Measurements from ENCODE around the gene MANSC1.
"Not testable (repeated sequence)": the region's sequence is repeated elsewhere in the genome, so short reads cannot be mapped to it uniquely, and the experiment has no call there.

MANSC1 gene

DNA sequence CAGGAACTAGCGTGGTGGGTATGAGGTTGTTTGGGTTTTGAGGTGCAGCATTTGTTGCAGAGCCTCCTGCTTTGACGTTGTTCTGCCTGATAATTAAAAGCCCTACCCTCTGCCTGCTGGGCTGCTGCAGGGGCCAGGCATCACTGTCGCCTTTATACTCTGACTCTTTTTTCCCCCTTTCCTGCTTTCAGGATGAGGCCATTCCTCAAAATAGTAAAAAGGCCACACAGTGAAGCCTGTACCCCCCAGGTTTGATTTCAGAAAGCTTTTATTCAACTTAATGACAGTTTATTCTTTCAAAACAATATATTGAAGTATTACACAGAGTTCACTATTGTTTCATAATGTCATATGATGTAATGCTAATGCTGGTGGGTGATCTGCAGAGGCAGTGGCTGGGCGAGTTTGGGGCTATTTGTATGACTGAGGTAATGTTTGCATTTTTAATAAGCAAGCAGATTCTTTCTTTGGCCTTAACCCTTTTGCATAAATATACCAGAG, 15.9 kb upstream of the MANSC1 start:
- DNase-seq (ENCODE audit: low read depth in 2 of 2, low spot score in 1 of 2) = no peak

DNA sequence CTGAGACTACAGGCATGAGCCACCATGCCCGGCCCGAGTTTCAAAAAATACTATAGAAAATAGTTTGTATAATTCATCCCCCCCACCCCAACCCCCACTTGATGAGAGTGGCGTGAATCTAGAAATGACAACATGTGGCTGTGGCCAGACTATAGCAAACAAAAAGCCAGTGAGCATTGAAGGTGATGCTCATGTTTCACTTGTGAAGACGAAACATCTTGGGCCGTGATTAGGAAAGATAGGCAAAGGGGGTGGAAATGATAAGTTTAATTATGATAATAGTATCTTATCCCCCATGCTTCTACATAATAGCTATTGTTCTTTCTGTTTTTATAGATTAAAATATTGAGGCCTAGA, 15.4 kb upstream of the MANSC1 start:
- no peak for DNase-seq (ENCODE audit: low read depth in 2 of 2, low spot score in 1 of 2)

DNA sequence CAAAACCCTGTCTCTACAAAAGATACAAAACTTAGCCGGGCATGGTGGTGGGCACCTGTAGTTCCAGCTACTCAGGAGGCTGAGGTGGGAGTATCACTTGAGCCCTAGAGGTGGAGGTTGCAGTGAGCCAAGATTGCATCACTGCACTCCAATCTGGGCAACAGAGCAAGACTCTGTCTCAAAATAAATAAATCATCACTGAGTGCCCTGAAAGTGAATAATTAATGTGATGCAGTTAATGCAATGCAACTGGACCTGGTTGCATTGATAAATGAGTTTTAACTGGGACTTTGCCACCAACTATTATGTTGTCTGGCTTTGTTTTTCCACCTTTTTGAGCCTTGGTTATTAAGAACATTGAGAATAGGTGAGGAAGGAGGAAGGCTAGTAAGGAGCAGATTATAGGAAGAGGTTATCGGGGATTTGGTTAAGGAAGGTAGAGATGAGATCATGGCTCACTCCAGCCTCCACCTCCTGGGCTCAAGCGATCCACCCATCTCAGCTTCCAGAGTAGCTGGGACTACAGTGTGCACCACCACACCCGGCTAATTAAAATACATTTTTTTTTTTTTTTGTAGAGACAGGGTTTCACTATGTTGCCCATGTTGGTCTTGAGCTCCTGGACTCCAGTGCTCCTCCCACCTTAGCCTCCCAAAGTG, 14.9 kb upstream of the MANSC1 start:
- DNase-seq (ENCODE audit: low read depth in 2 of 2, low spot score in 1 of 2) = no peak

DNA sequence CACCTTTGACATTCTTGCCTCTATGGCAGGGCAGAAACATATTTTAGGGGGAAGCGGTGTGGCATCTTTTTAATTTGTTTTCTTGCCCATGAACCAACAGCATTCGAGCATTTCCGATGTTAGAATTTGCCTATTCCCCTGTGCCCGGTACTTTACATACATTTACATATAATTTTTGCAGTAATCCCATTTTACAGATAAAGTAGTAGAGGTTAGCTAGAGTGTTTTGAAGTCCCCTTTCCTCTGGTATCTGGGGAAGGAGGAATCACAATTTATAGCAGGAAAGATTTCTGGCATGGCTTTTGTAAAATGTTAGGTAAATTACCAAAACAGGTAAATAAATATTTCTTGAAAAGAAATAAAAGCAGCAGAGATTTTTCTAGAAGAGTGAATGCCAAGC, 8.5 kb upstream of the MANSC1 start:
- no peak for DNase-seq (ENCODE audit: low read depth in 2 of 2, low spot score in 1 of 2)

- DNase-seq (ENCODE audit: low read depth in 2 of 2, low spot score in 1 of 2) = no peak
Observed at GRCh38 chr12:12357719-12358461, 7.8 kb upstream of the MANSC1 start.

DNA sequence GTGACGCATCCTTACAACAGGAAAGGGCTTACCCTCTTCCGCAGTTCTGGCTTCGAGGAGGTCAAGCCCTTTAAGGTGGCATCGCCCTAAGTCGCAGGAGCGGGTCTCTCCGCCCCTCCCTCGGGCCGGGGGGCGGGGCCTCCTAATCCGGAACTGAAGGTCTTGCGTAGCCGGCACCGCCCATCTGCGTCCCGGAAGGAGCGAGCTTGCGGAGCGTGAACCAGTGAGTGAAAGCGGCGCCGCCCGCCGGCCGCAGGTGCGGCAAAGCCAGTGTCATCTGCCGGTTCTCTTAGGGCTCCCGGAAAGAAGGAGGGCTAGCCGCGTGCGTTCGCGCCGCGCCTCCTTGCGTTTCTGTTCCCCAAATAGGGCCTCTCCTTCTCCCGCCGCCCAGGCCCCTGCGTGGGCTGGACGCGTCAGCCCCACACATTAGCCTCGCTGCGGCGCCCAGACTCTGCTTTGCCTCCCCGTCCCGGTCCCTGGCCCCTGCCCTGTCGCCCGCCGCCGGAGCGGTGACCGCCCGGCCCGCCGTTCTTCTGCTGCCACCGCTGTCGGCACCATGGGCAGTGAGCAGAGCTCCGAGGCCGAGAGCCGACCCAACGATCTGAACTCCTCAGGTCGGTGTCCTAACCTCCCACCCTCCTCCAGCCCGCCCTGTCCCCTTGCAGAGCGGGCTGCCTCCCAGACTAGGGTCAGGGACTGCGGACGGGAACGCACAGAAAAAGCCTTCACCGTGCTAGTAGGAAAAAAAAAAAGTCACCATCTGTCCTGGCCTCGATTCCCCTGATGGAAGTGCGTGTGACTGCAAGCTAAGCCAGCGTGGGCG, 7.1 kb upstream of the MANSC1 start, which contains the start of gene BORCS5:
Gene BORCS5 (plus strand): TSS at position 183 of the 823 bp plus-strand sequence. CDS start 374 bp downstream, at position 557.
- DNase-seq (ENCODE audit: low read depth in 2 of 2, low spot score in 1 of 2) = peak; percentile 92 to 95

- no peak for DNase-seq (ENCODE audit: low read depth in 2 of 2, low spot score in 1 of 2)
Observed at GRCh38 chr12:12356467-12356895, 6.4 kb upstream of the MANSC1 start.

DNA sequence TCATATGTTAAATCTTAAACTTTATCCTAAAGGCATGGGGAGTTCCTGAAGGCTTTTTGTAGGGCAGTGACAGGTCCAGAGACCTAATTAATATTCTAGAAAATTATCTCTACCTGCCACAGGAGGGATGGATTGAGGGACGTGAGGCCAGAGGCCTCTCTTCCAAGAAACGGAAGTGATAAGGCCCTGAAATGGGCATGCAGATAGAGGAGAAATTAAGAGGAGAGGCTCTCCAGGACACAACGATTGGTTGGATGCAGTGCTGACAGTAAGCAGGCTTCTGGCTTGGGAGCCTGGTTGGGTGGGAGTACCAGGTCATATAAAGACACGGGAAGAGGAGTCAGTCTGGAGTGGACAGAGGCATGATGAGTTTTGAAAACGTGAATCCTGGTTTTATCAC, 3.8 kb upstream of the MANSC1 start:
- no peak for DNase-seq (ENCODE audit: low read depth in 2 of 2, low spot score in 1 of 2)

DNA sequence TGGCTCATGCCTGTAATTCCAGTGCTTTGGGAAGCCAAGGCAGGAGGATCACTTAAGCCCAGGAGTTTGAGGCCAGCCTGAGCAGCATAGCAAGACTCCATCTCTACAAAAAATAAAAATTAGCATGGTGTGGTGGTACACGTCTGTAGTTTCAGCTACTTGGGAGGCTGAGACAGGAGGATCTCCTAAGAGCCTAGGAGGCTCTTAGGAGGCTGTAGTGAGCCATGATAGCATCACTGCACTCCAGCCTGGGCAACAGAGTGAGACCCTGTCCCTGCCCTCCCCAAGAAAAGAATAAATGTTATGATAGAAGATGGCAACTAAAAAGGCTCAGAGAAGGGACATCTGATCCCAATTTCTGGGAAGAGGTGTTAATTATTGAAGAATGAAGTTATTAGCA, 3.2 kb upstream of the MANSC1 start:
- DNase-seq (ENCODE audit: low read depth in 2 of 2, low spot score in 1 of 2) = no peak

DNA sequence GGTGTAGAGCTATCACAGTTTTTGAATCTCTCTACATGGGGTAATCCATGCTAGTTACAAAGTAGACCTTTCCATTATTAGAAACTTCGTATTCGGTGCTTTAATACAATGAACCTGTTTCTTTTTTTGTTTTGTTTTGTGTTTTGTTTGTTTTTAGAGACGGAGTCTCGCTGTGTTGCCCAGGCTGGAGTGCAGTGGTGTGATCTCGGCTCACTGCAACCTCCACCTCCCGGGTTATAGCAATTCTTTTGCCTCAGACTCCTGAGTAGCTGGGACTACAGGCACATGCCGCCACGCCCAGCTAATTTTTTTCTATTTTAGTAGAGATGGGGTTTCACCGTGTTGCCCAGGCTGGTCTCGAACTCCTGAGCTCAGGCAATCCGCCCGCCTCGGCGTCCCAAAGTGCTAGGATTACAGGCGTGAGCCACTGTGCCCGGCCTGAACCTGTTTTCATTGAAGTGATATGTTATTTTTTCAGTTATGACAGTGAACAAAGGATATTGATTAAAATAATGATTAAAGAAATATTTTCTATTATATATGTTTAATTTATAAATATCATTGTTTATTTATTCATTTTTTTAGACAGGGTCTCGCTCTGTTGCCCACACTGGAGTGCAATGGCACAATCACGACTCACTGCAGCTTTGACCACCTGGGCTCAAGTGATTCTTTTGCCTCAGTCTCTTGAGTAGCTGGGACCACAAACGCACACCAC, 1.6 kb upstream of the MANSC1 start:
- not testable (repeated sequence) for DNase-seq (ENCODE audit: low read depth in 2 of 2, low spot score in 1 of 2)

DNA sequence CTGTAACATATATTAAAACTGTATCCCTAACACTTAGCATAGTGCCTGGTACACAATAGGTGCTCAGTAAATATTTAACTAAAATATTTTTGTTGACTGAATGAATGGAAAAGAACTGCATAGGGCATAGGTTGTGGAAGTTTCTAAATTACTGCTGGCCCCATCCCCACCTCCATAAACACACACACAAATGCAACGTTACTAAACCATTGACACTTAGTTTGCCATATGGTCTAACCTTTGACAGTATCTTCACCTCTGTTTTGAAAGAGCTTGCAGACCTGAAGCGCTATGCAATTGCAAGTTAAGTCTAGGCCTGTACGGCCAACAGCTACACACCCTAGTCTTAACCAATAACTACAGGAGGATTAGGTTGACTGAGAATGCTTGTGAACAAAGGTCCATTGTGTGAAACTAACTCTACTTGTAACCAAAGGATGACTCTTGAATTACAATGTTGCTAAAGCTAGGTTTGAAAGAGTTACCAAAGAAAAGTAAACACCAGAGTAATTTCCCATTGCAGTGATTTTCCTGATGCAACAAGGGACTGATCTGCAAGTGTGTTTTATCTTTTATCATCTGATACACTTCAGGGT, 924 bp upstream of the MANSC1 start:
- DNase-seq (ENCODE audit: low read depth in 2 of 2, low spot score in 1 of 2) = no peak

DNA sequence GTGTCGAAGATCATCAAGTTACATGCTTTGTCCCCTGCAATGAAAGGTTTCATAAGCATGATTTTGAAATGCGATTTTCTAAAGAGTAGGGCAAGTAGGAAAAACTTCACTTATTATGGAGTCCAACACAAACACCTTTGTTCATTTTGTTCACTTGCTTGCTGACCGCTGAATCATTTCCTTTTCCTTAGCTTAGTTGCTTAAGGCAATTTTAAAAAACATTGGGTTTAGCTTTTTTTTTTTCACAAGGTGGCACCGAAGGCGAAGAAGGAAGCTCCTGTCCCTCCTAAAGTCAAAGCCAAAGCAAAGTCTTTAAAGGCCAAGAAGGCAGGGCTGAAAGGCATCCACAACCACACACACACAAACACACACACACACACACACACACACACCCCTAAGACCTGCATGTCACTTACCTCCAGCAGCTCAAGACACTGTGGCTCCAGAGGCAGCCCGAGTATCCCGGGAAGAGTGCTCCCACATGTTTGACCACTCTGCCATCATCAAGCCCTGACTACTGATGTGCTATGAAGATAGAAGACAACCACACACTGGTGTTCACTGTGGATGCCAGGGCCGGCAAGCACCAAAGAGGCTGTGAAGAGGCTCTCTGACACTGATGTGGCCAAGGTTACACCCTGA, 11.4 kb downstream of the MANSC1 start:
- DNase-seq (ENCODE audit: low read depth in 2 of 2, low spot score in 1 of 2) = no peak

DNA sequence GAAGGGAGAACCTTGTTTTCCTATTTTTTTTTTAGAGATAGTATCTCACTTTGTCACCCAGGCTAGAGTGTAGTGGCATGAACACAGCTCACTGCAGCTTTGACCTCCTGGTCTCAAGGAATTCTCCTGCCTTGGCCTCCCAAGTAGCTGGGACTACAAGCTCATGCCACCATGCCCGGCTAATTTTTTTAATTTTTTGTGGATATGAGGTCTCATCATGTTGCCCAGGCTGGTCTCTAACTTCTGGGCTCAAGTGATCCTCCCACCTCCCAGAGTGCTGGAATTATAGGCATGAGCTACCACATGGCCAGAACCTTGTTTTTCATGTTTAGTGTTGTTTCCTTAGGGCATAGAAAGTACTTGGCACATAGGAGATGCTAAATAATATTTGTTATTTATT, 13.5 kb downstream of the MANSC1 start:
- no peak for DNase-seq (ENCODE audit: low read depth in 2 of 2, low spot score in 1 of 2)

GRCh38 chr12:12336049-12336411, 14.0 kb downstream of the MANSC1 start:
- no peak for DNase-seq (ENCODE audit: low read depth in 2 of 2, low spot score in 1 of 2)

DNA sequence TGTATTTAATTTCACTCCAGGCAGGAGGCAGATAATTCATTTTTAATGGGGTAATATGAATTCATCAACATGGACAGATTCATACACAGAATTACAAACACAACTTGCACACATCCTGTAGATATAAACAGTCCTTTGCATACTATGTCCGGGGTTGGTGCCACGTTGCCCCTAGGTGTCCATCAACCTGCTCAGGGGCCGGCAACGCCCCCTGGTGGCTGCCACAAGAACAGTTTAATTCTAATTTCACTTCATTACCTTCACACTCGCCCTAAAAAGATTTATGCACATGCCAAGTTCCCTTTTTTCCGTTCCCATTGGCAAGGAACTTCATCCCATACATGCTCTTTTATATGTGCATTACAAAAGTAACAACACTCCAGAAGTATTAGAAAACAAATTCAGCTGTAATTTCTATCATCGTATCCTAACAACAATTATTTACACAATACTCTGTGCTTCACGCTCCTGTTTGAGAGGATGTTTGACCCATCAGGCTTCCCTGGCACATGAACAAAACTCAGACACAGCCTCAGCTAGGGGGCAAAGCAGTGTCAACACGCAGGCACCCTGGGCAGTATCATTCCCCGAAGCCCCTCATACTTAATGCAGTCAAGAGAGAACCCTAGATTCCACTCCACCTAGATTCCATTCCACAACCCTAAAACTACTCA, 15.5 kb downstream of the MANSC1 start:
- peak; percentile 31 to 32 for DNase-seq (ENCODE audit: low read depth in 2 of 2, low spot score in 1 of 2)

DNA sequence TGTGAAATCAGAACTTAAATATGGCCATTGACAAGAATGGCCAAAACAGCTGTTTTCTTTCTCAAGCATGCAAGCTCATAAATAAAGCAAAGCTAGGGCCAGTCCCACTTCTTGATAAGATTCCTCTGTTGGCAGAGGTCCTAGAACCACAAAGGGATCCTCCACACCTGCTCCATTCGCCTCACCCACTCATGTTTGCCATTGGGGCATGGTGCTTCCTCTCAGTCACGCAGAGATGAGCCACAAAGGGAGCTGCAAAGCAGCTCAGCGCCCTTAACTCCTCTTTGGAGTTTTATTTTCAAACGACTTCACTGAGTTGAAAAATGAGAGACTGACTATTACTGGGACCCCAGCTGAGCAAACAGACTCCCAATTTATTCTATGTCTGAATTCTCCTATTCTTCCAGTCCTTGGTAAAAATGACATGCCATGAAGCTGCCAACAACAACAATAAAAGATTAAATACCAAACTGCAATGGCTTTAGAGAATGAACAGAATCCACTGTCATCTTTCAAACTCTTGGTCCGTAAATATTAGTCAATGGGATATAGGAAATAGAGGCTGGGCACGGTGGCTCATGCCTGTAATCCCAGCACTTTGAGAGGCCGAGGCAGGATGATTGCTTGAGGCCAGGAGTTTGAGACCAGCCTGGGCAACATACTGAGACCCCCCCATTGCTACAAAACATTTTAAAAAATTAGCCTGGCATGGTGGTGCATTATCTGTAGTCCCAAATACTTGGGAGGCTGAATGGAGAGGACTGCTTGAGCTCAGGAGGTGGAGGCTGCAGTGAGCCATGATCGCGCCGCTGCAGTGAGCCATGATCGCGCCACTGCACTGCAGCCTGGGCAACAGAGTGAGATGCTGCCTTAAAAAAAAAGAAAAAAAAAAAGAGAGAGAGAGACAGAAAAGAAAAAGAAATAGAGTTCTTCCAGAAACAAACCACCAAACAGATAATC, 16.4 kb downstream of the MANSC1 start:
- DNase-seq (ENCODE audit: low read depth in 2 of 2, low spot score in 1 of 2) = no peak

DNA sequence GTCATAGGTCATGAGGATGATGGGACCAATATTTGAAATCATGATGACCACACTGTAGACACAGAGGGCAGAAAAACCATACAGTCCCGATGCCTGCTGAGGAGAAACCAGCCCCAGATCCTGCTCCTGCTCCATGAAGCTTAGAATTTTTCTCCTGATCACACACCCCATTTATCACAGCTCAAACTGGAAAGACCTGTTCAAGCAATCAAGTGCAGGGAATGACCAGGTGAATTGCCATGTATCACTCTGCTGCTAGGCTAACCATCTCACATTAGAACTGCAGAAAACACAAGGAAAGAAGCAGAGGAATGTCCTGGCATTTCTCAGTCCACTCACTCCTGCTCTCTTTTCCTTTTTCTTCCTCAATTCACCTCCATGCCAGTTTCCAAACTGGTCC, 18.1 kb downstream of the MANSC1 start:
- DNase-seq (ENCODE audit: low read depth in 2 of 2, low spot score in 1 of 2) = no peak

- DNase-seq (ENCODE audit: low read depth in 2 of 2, low spot score in 1 of 2) = no peak
Observed at GRCh38 chr12:12331244-12331771, 18.7 kb downstream of the MANSC1 start.

Data from stimulated activated CD8-positive, alpha-beta memory T cell treated with anti-CD3 and anti-CD28 coated beads, Interleukin-4, amount 100 ng/mL, for 1 hour (primary cell).